Panc1 (cell line): ENCODE results near the gene GPR61. TPM values are rescaled to one million over a fixed set of nuclear protein-coding genes. Genes with fewer than 3 reads are reported as not detected.

ENCODE experiments used
- ATAC-seq: fragments of 200-7000 bp; cut with Tn5 transposase; 2 replicates; pipeline ENCODE4 v1.9.1; 2020; ENCODE audit warnings: mild to moderate bottlenecking, moderate library complexity
- BruUV-seq: library from RNA; stranded (reverse); fragments of 400-500 nt; replicated peaks from 2 replicates; lab custom pipeline; 2021; lab: Mats Ljungman, UMichigan
- CTCF ChIA-PET: fragments of 300-600 bp; sonication (Branson Sonifier 250); formaldehyde crosslinking; loops from one replicate; lab custom pipeline; 2022; ENCODE audit warnings: antibody characterized with exemption; lab: Charles Lee
- POLR2A ChIA-PET: fragments of 300-600 bp; sonication (Branson Sonifier 250); formaldehyde crosslinking; loops from one replicate; lab custom pipeline; 2022; ENCODE audit warnings: antibody characterized with exemption; lab: Charles Lee
- DNase-seq: peaks from one replicate; pipeline ENCODE4 v3.0.0-alpha.2; 2010; ENCODE audit warnings: low read depth, low spot score
- H3K27ac ChIP-seq: 2 replicates; pipeline ENCODE4 v1.5.1; 2011; ENCODE audit warnings: mild to moderate bottlenecking, low read length, inconsistent platforms
- H3K27me3 ChIP-seq: fragments of 200-500 bp; sonication (Bioruptor generic); 2 replicates; pipeline ENCODE4 v1.6.0; 2014; ENCODE audit warnings: low read length, inconsistent platforms; ENCODE audit not compliant: control insufficient read depth, insufficient read depth
- H3K36me3 ChIP-seq: fragments of 200-500 bp; sonication (Bioruptor generic); 2 replicates; pipeline ENCODE4 v1.5.1; 2014; ENCODE audit warnings: inconsistent platforms, mild to moderate bottlenecking, low read length, moderate library complexity; ENCODE audit not compliant: control insufficient read depth, insufficient read depth
- H3K4me1 ChIP-seq: 2 replicates; pipeline ENCODE4 v1.5.1; 2011; ENCODE audit warnings: inconsistent platforms, mild to moderate bottlenecking, low read length, moderate library complexity; ENCODE audit not compliant: control insufficient read depth, insufficient read depth
- H3K4me3 ChIP-seq, 2 experiments: 2 replicates each; pipeline ENCODE4 v1.5.1; 2011 to 2012; ENCODE audit warnings: low read depth in 2 of 2, low read length in 2 of 2, mild to moderate bottlenecking in 2 of 2, inconsistent platforms in 1 of 2, moderate library complexity in 1 of 2
- H3K9me3 ChIP-seq: fragments of 200-500 bp; sonication (Bioruptor generic); 2 replicates; pipeline ENCODE4 v1.5.1; 2014; ENCODE audit warnings: low read depth, mild to moderate bottlenecking, inconsistent platforms, low read length, moderate library complexity; ENCODE audit not compliant: control insufficient read depth, insufficient read depth
- CTCF ChIP-seq: fragments of 450-650 bp; IDR thresholded peaks from 2 replicates; pipeline ENCODE4 v1.5.1; 2017; ENCODE audit warnings: mild to moderate bottlenecking
- POLR2AphosphoS5 ChIP-seq: IDR thresholded peaks from 2 replicates; pipeline ENCODE4 v1.6.1; 2012; ENCODE audit warnings: mild to moderate bottlenecking, low read depth, low read length, moderate library complexity
- REST ChIP-seq, 2 experiments: IDR thresholded peaks; 2 replicates each; pipeline ENCODE4 v1.6.1; 2011 to 2012; ENCODE audit warnings: low read depth in 2 of 2, control low read depth in 1 of 2, low read length in 1 of 2, mild to moderate bottlenecking in 1 of 2, moderate library complexity in 1 of 2; ENCODE audit not compliant: insufficient read depth in 1 of 2
- SIN3A ChIP-seq: IDR thresholded peaks from 2 replicates; pipeline ENCODE4 v1.6.1; 2012; ENCODE audit warnings: low read depth, mild to moderate bottlenecking, low read length, moderate library complexity, borderline replicate concordance; ENCODE audit not compliant: insufficient read depth
- TCF7L2 ChIP-seq: IDR thresholded peaks from 2 replicates; pipeline ENCODE4 v1.6.1; 2011; ENCODE audit warnings: mild to moderate bottlenecking, low read depth, low read length, inconsistent platforms
- in situ Hi-C: cut with HindIII; loops from 2 replicates; pipeline ENCODE4 v1.10.0; 2016; ENCODE audit warnings: low sequenced_read_pairs, low pct_unique_long_range_greater_than_20kb
- intact Hi-C: fragments of 100-400 bp; cut with micrococcal nuclease; formaldehyde crosslinking; loops from one replicate; pipeline ENCODE4 v1.10.0; 2022; ENCODE audit not compliant: unreplicated experiment
- total RNA-seq: library from RNA; stranded (reverse); gene quantifications from one replicate; pipeline ENCODE4 v1.2.1, GENCODE V29; 2021; ENCODE audit not compliant: unreplicated experiment

Gene GPR61
- total RNA-seq, 1 experiment from 2014 or later = not detected

- BruUV-seq = no TSS peak
- ATAC-seq = no peak
- Histone ChIP-seq H3K27ac (no peak overlapping the region), H3K4me3 (no peak overlapping the region), H3K4me1 (no peaks in the 10 kb centered on the region), H3K9me3 (no peaks in the 10 kb centered on the region), H3K36me3 (no peaks in the 10 kb centered on the region), H3K27me3 (no peaks in the 10 kb centered on the region)
- in situ Hi-C loops = no loop called here
- no peak for DNase-seq
- TF ChIP-seq SIN3A (no peak), TCF7L2 (no peak), CTCF (no peak), POLR2AphosphoS5 (no peak), REST (IDR thresholded peaks at IDR 0.05; ENCODE audit: insufficient read depth in 1 of 2, low read depth in 2 of 2, low read length in 1 of 2) (no peak)
- intact Hi-C loops = no loop called here
- ChIA-PET CTCF (no interaction called here), POLR2A (interaction anchor here (0.6 kb wide), 1 partner anchor 14 kb away, joined by 7 read pairs; no protein-coding TSS in a partner anchor)
These were observed 38.7 kb upstream of the GPR61 start for GRCh38 chr1:109500941-109501381.

- ChIA-PET POLR2A (no interaction called here), CTCF (no interaction called here)
- TF ChIP-seq SIN3A (no peak), CTCF (no peak), TCF7L2 (no peak), REST (IDR thresholded peaks at IDR 0.05; ENCODE audit: insufficient read depth in 1 of 2, low read depth in 2 of 2, low read length in 1 of 2) (no peak), POLR2AphosphoS5 (no peak)
These were observed 37.9 kb upstream of the GPR61 start for GRCh38 chr1:109501644-109502363.

More at GRCh38 chr1:109501644-109502363, 37.9 kb upstream of the GPR61 start:
- no TSS peak for BruUV-seq
- no peaks in the 10 kb centered on the region for H3K9me3 ChIP-seq
- no peaks in the 10 kb centered on the region for H3K36me3 ChIP-seq
- in situ Hi-C loops = no loop called here
- H3K4me1 ChIP-seq = no peaks in the 10 kb centered on the region
- H3K27ac ChIP-seq = no peak overlapping the region
- H3K4me3 ChIP-seq = no peak overlapping the region
- ATAC-seq = no peak
- no peaks in the 10 kb centered on the region for H3K27me3 ChIP-seq
- DNase-seq = no peak
- intact Hi-C loops = no loop called here
